Measurements from ENCODE around the gene TVP23C. TPM values are rescaled to one million over a fixed set of nuclear protein-coding genes. Genes with fewer than 3 reads are reported as not detected.
"Not testable (repeated sequence)": the region's sequence is repeated elsewhere in the genome, so short reads cannot be mapped to it uniquely, and the experiment has no call there.

Gene TVP23C
- total and polyA plus RNA-seq, 9 of the 15 experiments (the other 6 are each of a cell fraction or from before 2014, with no cell fraction given) = 5.7 to 16.8 (median 8.2) TPM

- DNase-seq (ENCODE audit: extremely low read depth in 1 of 4, low spot score in 3 of 4) (peak in 1 of 4 experiments; percentile 38), ATAC-seq (peak; percentile 86), FAIRE-seq (peak; percentile 89)
- in situ Hi-C loops (cut with MboI); H3K79me2 ChIP-seq (ENCODE audit: control insufficient read depth, insufficient read depth, low read length); intact Hi-C loops (cut with micrococcal nuclease); H3K9ac ChIP-seq (ENCODE audit: insufficient read depth in 1 of 2, low read depth in 2 of 2, low read length in 2 of 2); H3K36me3 ChIP-seq (ENCODE audit: control insufficient read depth, insufficient read depth, low read length); H3K9me3 ChIP-seq (replicated peaks; ENCODE audit: control insufficient read depth, insufficient read depth, low read depth, low read length); H3K4me1 ChIP-seq (replicated peaks in 1 of 2; ENCODE audit: control insufficient read depth in 2 of 2, insufficient read depth in 2 of 2, low read length in 2 of 2); BruUV-seq (replicated peaks); H3K4me2 ChIP-seq (ENCODE audit: insufficient read depth, low read length); H2AFZ ChIP-seq (ENCODE audit: low read depth, low read length); H4K20me1 ChIP-seq (replicated peaks; ENCODE audit: control insufficient read depth, insufficient read depth, low read length); H3K27me3 ChIP-seq (ENCODE audit: control insufficient read depth in 2 of 2, insufficient read depth in 2 of 2, low read length in 2 of 2); POLR2A ChIA-PET; H3K4me3 ChIP-seq; H3K9me1 ChIP-seq (ENCODE audit: control insufficient read depth, insufficient read depth, low read length); H3K27ac ChIP-seq (ENCODE audit: extremely low read depth, low read depth, low read length); TF ChIP-seq JUND (IDR thresholded peaks at IDR 0.05; ENCODE audit: borderline replicate concordance, low read depth, low read length); NR2C2 (CRISPR knock-in tag; IDR thresholded peaks at IDR 0.05): not testable (repeated sequence)
- CTCF ChIA-PET (ENCODE audit: low intra/inter-chr PET ratio) = interaction anchor here (0.5 to 1.6 kb wide), 3 partner anchors 266 to 699 kb away, joined by 3 to 4 read pairs (median 3); no protein-coding TSS in a partner anchor
- WGBS (ENCODE audit: insufficient coverage, low coverage, missing lambda C conversion rate) = 15% methylated on average over 5 of the region's 8 CpGs
- 0 out of 2 replicates have a peak, but pooled peaks have one; percentile 46 for TF ChIP-seq ZNF134 (CRISPR knock-in tag; conservative IDR thresholded peaks at IDR 0.05)
- TF ChIP-seq, protein P1, sequence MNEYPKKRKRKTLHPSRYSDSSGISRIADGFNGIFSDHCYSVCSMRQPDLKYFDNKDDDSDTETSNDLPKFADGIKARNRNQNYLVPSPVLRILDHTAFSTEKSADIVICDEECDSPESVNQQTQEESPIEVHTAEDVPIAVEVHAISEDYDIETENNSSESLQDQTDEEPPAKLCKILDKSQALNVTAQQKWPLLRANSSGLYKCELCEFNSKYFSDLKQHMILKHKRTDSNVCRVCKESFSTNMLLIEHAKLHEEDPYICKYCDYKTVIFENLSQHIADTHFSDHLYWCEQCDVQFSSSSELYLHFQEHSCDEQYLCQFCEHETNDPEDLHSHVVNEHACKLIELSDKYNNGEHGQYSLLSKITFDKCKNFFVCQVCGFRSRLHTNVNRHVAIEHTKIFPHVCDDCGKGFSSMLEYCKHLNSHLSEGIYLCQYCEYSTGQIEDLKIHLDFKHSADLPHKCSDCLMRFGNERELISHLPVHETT (CRISPR knock-in tag; conservative IDR thresholded peaks at IDR 0.05 in 1 of 2, IDR thresholded peaks at IDR 0.05 in 1 of 2) = peak in 1 of 2 experiments; percentile 91; a peak in 2 of 4 replicates
- peak; percentile 69; the same call in 1 of the 2 replicates for TF ChIP-seq BCL6 (CRISPR knock-in tag; IDR thresholded peaks at IDR 0.05)
- TF ChIP-seq ZKSCAN8 (CRISPR knock-in tag; IDR thresholded peaks at IDR 0.05) = 0 out of 2 replicates have a peak, but pooled peaks have one; percentile 35
- TF ChIP-seq MECOM (CRISPR knock-in tag; IDR thresholded peaks at IDR 0.05) = 0 out of 2 replicates have a peak, but pooled peaks have one; percentile 52
- TF ChIP-seq, protein P2, sequence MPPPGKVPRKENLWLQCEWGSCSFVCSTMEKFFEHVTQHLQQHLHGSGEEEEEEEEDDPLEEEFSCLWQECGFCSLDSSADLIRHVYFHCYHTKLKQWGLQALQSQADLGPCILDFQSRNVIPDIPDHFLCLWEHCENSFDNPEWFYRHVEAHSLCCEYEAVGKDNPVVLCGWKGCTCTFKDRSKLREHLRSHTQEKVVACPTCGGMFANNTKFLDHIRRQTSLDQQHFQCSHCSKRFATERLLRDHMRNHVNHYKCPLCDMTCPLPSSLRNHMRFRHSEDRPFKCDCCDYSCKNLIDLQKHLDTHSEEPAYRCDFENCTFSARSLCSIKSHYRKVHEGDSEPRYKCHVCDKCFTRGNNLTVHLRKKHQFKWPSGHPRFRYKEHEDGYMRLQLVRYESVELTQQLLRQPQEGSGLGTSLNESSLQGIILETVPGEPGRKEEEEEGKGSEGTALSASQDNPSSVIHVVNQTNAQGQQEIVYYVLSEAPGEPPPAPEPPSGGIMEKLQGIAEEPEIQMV (tag; conservative IDR thresholded peaks at IDR 0.05; ENCODE audit: low read depth) = 0 out of 2 replicates have a peak, but pooled peaks have one; percentile 34
- peak; percentile 52; the same call in 1 of the 2 replicates for TF ChIP-seq ZNF445 (CRISPR knock-in tag; IDR thresholded peaks at IDR 0.05; ENCODE audit: low read depth)
- peak; percentile 34; the same call in 1 of the 3 replicates for TF ChIP-seq JUND (tag; IDR thresholded peaks at IDR 0.05; ENCODE audit: borderline replicate concordance, low read depth, low read length)
- TF ChIP-seq CREB3 (tag; conservative IDR thresholded peaks at IDR 0.05; ENCODE audit: low read depth) = peak; percentile 68
- peak; percentile 82 for TF ChIP-seq ZNF41 (CRISPR knock-in tag; conservative IDR thresholded peaks at IDR 0.05)
- TF ChIP-seq ZNF644 (tag; IDR thresholded peaks at IDR 0.05; ENCODE audit: low read depth) = peak; percentile 92
- TF ChIP-seq ZNF766 (CRISPR knock-in tag; conservative IDR thresholded peaks at IDR 0.05) = peak; percentile 90
- peak; percentile 45; the same call in 1 of the 2 replicates for TF ChIP-seq NR2C2 (tag; IDR thresholded peaks at IDR 0.05)
Measured at GRCh38 chr17:15526292-15527218, 36.7 kb downstream of the TVP23C start.

Data from K562 (cell line).